T-helper 2 cell treated with Interferon-gamma antibody and Interleukin-4, amounts not matched to agents 5 μg/mL and 100 μg/mL, for 36 hours (primary cell): ENCODE data around the gene ARMC2.

Source experiments
- DNase-seq: peaks from one replicate; pipeline ENCODE4 v3.0.0; 2021; ENCODE audit warnings: low spot score
- H3K27ac Mint-ChIP-seq: one replicate; pipeline ENCODE4 v1.8.0; 2021; ENCODE audit warnings: mild to moderate bottlenecking, mixed read lengths
- H3K27me3 Mint-ChIP-seq: one replicate; pipeline ENCODE4 v1.8.0; 2021; ENCODE audit warnings: low read depth, mixed read lengths
- H3K36me3 Mint-ChIP-seq: one replicate; pipeline ENCODE4 v1.8.0; 2021; ENCODE audit warnings: low read depth, mixed read lengths
- H3K4me1 Mint-ChIP-seq: one replicate; pipeline ENCODE4 v1.8.0; 2021; ENCODE audit warnings: low read depth, mixed read lengths
- H3K4me3 Mint-ChIP-seq: one replicate; pipeline ENCODE4 v1.8.0; 2022; ENCODE audit warnings: mild to moderate bottlenecking, moderate library complexity, mixed read lengths
- H3K9me3 Mint-ChIP-seq: one replicate; pipeline ENCODE4 v1.8.0; 2021; ENCODE audit warnings: mixed read lengths

Gene ARMC2

GRCh38 chr6:108948181-108948661 lies 100.0 kb downstream of the ARMC2 start:
- Mint-ChIP-seq H3K4me3 (no peak overlapping the region), H3K36me3 (no peaks in the 10 kb centered on the region), H3K27me3 (no peaks in the 10 kb centered on the region), H3K27ac (no peak overlapping the region), H3K4me1 (peaks cover 20% of the 10 kb centered on the region), H3K9me3 (no peaks in the 10 kb centered on the region)
- DNase-seq, result no peak

GRCh38 chr6:108951351-108951953 lies 103.2 kb downstream of the ARMC2 start:
- Mint-ChIP-seq H3K36me3 (no peaks in the 10 kb centered on the region), H3K4me1 (peaks cover 22% of the 10 kb centered on the region), H3K27ac (no peak overlapping the region), H3K27me3 (no peaks in the 10 kb centered on the region), H3K9me3 (no peaks in the 10 kb centered on the region), H3K4me3 (no peak overlapping the region)
- no peak for DNase-seq

GRCh38 chr6:108952776-108953486 lies 104.7 kb downstream of the ARMC2 start:
- no peak overlapping the region for H3K27ac Mint-ChIP-seq
- peaks cover 21% of the 10 kb centered on the region for H3K4me1 Mint-ChIP-seq
- no peaks in the 10 kb centered on the region for H3K36me3 Mint-ChIP-seq
- DNase-seq, result no peak
- no peak overlapping the region for H3K4me3 Mint-ChIP-seq
- H3K27me3 Mint-ChIP-seq, result no peaks in the 10 kb centered on the region
- H3K9me3 Mint-ChIP-seq, result no peaks in the 10 kb centered on the region

GRCh38 chr6:108953681-108954080 lies 105.5 kb downstream of the ARMC2 start:
- no peak overlapping the region for H3K4me3 Mint-ChIP-seq
- H3K27me3 Mint-ChIP-seq, result no peaks in the 10 kb centered on the region
- DNase-seq, result no peak
- H3K27ac Mint-ChIP-seq, result no peak overlapping the region
- no peaks in the 10 kb centered on the region for H3K36me3 Mint-ChIP-seq
- no peaks in the 10 kb centered on the region for H3K9me3 Mint-ChIP-seq
- H3K4me1 Mint-ChIP-seq, result peaks cover 21% of the 10 kb centered on the region

- peak; percentile 18 for DNase-seq
- Mint-ChIP-seq H3K9me3 (no peaks in the 10 kb centered on the region), H3K4me1 (peaks cover 33% of the 10 kb centered on the region), H3K4me3 (peak overlapping the region; percentile 38), H3K27me3 (no peaks in the 10 kb centered on the region), H3K36me3 (no peaks in the 10 kb centered on the region), H3K27ac (peak overlapping the region; percentile 66)
Observed at GRCh38 chr6:108955329-108955949, 107.2 kb downstream of the ARMC2 start.

- DNase-seq, result no peak
- H3K27ac Mint-ChIP-seq, result no peak overlapping the region
- H3K36me3 Mint-ChIP-seq, result no peaks in the 10 kb centered on the region
- no peaks in the 10 kb centered on the region for H3K9me3 Mint-ChIP-seq
- H3K4me1 Mint-ChIP-seq, result peaks cover 33% of the 10 kb centered on the region
- no peaks in the 10 kb centered on the region for H3K27me3 Mint-ChIP-seq
- H3K4me3 Mint-ChIP-seq, result no peak overlapping the region
Observed at GRCh38 chr6:108957221-108957620, 109.0 kb downstream of the ARMC2 start.

GRCh38 chr6:108958900-108959770 lies 110.9 kb downstream of the ARMC2 start:
- DNase-seq, result no peak
- peaks cover 33% of the 10 kb centered on the region for H3K4me1 Mint-ChIP-seq
- H3K9me3 Mint-ChIP-seq, result no peaks in the 10 kb centered on the region
- peak overlapping the region; percentile 29 for H3K4me3 Mint-ChIP-seq
- no peaks in the 10 kb centered on the region for H3K36me3 Mint-ChIP-seq
- H3K27me3 Mint-ChIP-seq, result no peaks in the 10 kb centered on the region
- no peak overlapping the region for H3K27ac Mint-ChIP-seq

- H3K9me3 Mint-ChIP-seq, result no peaks in the 10 kb centered on the region
- no peak for DNase-seq
- no peaks in the 10 kb centered on the region for H3K36me3 Mint-ChIP-seq
- H3K4me3 Mint-ChIP-seq, result peak overlapping the region; percentile 1
- peaks cover 27% of the 10 kb centered on the region for H3K4me1 Mint-ChIP-seq
- H3K27ac Mint-ChIP-seq, result no peak overlapping the region
- peaks cover 2% of the 10 kb centered on the region for H3K27me3 Mint-ChIP-seq
Observed at GRCh38 chr6:108959972-108960582, 111.9 kb downstream of the ARMC2 start.

- no peaks in the 10 kb centered on the region for H3K9me3 Mint-ChIP-seq
- DNase-seq, result no peak
- H3K27ac Mint-ChIP-seq, result no peak overlapping the region
- H3K4me3 Mint-ChIP-seq, result no peak overlapping the region
- peaks cover 22% of the 10 kb centered on the region for H3K4me1 Mint-ChIP-seq
- H3K27me3 Mint-ChIP-seq, result peaks cover 2% of the 10 kb centered on the region
- no peaks in the 10 kb centered on the region for H3K36me3 Mint-ChIP-seq
Observed at GRCh38 chr6:108960601-108961000, 112.4 kb downstream of the ARMC2 start.

- Mint-ChIP-seq H3K36me3 (no peaks in the 10 kb centered on the region), H3K27me3 (peaks cover 2% of the 10 kb centered on the region), H3K27ac (no peak overlapping the region), H3K4me3 (no peak overlapping the region), H3K9me3 (no peaks in the 10 kb centered on the region), H3K4me1 (peaks cover 18% of the 10 kb centered on the region)
- no peak for DNase-seq
Observed at GRCh38 chr6:108961077-108961476, 112.9 kb downstream of the ARMC2 start.

GRCh38 chr6:108961985-108962384 lies 113.8 kb downstream of the ARMC2 start:
- no peak for DNase-seq
- Mint-ChIP-seq H3K27me3 (peaks cover 2% of the 10 kb centered on the region), H3K4me1 (peaks cover 16% of the 10 kb centered on the region)

GRCh38 chr6:108966251-108966650 lies 118.0 kb downstream of the ARMC2 start:
- no peak overlapping the region for H3K27ac Mint-ChIP-seq

More at GRCh38 chr6:108961985-108962384, 113.8 kb downstream of the ARMC2 start:
- Mint-ChIP-seq H3K36me3 (no peaks in the 10 kb centered on the region), H3K27ac (no peak overlapping the region), H3K9me3 (no peaks in the 10 kb centered on the region), H3K4me3 (no peak overlapping the region)

More at GRCh38 chr6:108966251-108966650, 118.0 kb downstream of the ARMC2 start:
- Mint-ChIP-seq H3K27me3 (peaks cover 2% of the 10 kb centered on the region), H3K4me3 (no peak overlapping the region), H3K9me3 (no peaks in the 10 kb centered on the region), H3K36me3 (no peaks in the 10 kb centered on the region), H3K4me1 (peaks cover 6% of the 10 kb centered on the region)
- no peak for DNase-seq
